Transverse colon (tissue), 4 donors: ENCODE measurements around the gene EPHA1.

Experiments used
- CTCF ChIP-seq, 5 experiments: fragments of 200-600 bp in 3 of 5; fragments of 450-650 bp in 2 of 5; sonication (generic) in 3 of 5; IDR thresholded peaks; 1 replicate in 2 of 5; 2 replicates in 3 of 5; pipeline ENCODE4 v1.5.1; 2016 to 2017; ENCODE audit warnings: antibody characterized with exemption in 5 of 5, inconsistent platforms in 3 of 5, mild to moderate bottlenecking in 2 of 5, moderate library complexity in 1 of 5
- EP300 ChIP-seq: sonication (generic); formaldehyde crosslinking; IDR thresholded peaks from one replicate; pipeline ENCODE4 v1.6.1; 2017; ENCODE audit warnings: antibody characterized with exemption, low read depth
- POLR2A ChIP-seq: fragments of 450-650 bp; IDR thresholded peaks from one replicate; pipeline ENCODE4 v1.6.1; 2016; ENCODE audit warnings: antibody characterized with exemption, mild to moderate bottlenecking, moderate library complexity
- POLR2AphosphoS5 ChIP-seq, 3 donors: sonication (generic); formaldehyde crosslinking; IDR thresholded peaks; one replicate each; pipeline ENCODE4 v1.6.1; 2016; ENCODE audit warnings: antibody characterized with exemption in 3 of 3

GRCh38 chr7:143355450-143356385 is 52.9 kb downstream of the EPHA1 start:
- TF ChIP-seq CTCF (IDR thresholded peaks at IDR 0.05) (no peak), POLR2A (no peak), EP300 (no peak), POLR2AphosphoS5 (IDR thresholded peaks at IDR 0.05) (no peak)
